HG03039 (cell line): Measurements from ENCODE around the gene DYNLT1.
A peak's percentile ranks its signal among the peaks of the same experiment; 100 is the strongest.
"Not testable (repeated sequence)": the region's sequence is repeated elsewhere in the genome, so short reads cannot be mapped to it uniquely, and the experiment has no call there.

Experiments used
- ATAC-seq: cut with Tn5 transposase; IDR thresholded peaks from one replicate; pipeline ENCODE4 v1.9.1; 2021; ENCODE audit warnings: mild to moderate bottlenecking, moderate library complexity; ENCODE audit not compliant: unreplicated experiment

Gene DYNLT1

DNA sequence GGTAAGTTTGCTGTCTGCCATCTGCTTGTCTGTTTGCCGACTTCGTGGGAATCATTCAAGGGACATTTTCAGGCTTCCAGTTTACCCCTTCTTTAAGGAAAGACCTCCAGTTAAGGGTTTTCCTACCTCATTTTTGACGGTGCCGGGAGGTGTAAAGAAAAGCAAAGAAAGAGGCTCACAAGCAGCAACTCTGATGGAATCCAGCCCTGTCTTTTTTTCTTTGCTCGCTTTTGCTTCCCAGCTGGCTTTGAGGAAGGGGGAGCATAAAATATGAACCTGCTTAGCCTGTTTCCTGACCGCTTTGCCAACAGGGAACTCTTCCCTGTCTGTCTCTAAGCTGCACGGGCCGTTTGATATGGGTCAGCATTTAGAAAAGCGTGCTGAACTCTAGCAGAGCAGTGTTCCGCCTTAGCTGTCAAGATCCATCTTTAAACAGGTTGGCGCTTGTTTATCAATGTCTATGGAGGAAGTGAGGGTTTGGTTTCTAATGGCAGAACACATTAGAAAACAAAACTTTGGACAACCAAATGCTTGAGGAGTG is 19.2 kb upstream of the DYNLT1 start:
- ATAC-seq, result no peak

DNA sequence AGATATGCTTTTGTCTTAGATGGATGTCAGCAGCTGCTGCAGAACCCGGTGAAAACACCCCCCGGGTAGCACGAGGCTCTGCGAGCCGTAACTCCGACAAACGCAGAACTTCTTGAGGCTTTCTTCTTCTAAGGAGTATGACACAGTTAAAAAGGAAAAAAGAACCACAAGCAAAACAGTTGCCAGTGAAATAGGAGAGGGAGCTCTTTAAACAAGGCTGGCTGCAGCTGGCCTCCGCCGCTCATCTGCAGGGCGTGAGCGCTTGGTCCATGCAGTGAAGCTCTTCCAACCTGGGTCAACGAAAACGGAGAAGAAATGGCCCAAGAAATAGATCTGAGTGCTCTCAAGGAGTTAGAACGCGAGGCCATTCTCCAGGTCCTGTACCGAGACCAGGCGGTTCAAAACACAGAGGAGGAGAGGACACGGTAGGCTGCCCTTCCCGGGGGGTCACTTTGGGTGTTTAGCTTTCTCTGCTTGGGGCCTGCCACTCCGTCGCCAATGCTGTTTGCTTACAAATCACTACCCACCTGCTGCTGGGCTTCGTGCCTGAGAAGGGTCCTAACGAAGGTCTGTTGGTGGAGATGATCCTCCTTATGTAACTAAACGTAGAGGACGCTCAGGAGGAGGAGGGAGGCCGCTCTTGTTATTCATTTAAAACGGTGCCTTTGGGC is 18.5 kb upstream of the DYNLT1 start:
- ATAC-seq, result no peak

DNA sequence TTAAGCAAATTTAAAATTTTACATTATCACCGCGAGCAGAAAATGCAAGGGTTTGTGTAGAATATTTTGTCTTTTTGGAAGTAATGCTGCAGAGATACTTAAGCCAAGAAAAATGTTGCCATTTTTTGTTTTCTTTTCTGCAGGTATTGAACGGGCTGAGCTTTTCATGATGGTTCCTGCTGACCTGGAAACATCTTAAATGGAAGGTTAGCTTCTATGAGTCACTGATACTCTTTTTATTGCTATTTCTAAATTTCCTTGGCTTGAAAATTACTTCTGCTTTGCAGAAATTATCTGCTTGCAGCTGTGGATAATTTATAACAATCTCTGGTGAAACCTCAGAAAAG is 18.0 kb upstream of the DYNLT1 start:
- ATAC-seq, result no peak

DNA sequence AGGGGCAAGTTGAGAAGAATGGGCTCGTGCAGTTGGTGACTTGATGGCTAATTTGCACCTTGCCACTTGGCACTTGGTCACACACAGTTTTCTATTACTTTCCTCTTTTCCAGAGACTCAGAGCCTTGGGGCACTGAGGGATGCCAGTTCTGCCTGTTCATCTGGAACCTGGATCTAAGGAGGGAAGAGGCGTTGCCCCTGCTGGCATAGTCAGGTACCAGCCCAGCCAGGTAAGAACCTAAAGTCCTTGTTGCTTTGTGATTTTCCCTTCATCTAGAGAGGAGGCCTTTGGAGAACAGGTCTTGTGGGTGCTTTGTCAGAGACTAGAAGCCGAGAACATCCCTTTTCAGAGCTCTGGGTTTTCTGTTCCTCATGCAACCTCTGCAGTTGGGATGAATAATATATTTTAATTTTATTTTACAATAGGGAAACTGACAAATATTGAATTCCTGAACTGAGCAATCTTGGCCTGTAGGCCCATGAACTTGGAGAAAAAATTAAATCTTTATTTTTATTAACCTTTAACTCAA is 16.7 kb upstream of the DYNLT1 start:
- no peak for ATAC-seq

DNA sequence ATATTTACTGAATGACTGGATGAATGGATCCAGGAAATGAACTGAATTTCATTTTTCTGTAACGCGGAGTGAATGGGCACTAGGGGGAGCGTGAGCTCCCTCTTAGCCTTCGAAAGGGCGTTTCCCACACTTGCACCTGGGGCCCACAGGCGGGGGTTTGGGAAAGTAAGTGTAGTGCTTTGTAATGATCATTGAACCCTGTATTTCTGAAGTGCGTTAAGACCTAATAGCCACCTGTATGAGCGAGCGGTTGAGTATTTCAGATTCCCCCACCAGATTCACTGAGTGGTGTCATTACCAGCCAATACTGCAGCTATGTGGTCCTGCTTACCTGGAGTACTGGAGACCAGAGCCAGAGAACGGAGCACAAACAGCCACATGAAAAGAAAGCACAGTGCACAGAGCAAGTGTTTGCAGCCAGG is 15.8 kb upstream of the DYNLT1 start:
- no peak for ATAC-seq

DNA sequence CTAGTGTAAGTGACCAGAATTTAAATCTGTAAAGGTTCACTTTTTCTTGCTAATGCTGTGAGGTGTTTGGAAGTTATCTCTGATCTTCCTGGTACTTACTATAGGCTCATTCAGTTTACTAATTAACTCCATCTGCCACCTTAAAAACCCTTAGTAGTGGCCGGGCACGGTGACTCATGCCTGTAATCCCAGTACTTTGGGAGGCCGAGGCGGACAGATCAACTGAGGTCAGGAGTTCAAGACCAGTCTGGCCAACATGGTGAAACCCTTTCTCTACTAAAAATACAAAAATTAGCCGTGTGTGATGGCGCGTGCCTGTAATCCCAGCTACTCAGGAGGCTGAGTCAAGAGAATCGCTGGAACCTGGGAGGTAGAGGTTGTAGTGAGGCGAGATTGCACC is 12.4 kb upstream of the DYNLT1 start:
- ATAC-seq, result not testable (repeated sequence)

DNA sequence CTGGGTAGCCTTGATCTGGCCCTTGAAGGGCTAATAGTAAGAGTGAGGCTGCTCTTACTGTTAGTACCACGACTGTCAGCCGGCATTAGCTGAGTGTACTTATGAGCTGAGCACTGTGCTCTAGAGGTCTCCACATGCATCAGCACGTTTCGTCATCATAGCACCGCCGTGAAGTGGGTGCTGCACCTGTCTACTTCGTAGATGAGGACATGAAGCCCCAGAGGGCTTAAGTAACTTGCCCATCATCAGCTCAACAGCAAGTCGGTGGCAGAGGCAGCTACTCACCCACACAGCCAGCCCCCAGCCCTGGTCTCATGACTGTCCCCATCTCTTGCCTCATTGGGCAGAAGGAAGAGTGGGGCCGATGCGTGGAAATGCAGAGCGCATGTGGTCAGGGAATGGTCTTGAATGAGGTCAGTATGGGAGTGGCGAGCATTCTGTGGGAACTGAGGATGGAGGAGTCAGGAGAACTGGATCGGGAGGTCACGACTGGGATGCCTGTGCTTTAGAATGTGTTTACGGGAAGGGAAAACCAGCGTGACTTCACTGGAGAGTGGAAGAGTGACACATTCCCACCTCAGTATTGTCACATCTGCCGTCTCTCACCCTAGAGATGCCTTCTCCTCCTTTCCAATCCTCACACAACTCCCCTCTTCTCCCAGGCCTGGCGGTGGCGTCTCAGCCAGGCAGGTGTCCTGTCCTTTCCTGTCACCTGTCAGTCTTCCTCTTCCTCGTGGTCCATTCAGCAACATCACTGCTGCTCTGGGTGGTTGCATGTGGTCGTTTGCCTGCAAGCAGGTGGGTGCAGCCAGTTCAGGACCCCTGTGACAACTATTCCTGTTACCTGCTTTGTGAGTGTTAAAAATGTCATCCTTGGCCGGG is 11.3 kb upstream of the DYNLT1 start:
- ATAC-seq, result no peak

DNA sequence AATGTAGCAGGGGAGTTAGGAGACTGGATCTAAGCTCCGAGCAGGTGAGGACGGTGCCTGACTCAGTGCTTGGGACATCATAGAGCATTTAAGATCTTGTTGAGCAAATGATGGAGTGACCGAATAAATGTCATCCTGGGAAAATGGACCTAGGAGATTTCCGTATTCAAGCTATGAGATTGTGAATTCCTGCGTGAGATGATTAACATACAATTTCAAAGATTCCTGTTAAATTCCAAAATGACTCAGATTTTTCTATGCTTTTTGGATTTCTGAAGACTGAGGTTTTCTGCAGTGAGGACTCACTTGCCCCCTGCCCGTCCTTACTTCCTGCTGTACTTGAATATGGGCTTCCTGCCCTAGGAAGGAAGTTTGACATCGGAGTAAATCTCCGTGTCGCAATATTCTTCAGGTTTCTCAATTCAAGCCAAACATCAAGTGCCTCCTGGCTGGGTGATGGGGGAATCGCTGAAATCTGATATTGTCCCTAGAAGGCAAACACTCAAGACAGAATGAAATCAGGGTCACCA is 10.5 kb upstream of the DYNLT1 start:
- no peak for ATAC-seq

DNA sequence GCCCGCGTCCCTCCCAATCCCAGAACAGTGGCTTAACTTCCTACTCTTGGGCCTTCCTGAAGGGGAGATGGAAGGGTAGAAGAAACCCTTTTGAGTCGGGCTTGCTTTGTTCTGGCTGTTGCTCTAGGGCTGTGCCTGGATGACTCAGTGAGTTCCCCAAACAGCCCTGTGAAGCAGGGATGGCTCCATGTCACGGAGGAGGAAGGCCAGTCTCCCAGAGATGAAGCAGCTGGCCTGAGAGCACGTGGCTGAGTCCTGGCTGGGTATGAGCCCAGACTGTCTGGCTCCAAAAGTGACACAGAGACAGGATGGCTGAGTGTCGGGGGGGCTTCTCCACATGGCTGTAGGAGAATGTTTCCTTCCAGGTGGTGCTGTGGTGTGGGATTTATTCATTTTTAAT is 10.0 kb upstream of the DYNLT1 start:
- ATAC-seq, result no peak

DNA sequence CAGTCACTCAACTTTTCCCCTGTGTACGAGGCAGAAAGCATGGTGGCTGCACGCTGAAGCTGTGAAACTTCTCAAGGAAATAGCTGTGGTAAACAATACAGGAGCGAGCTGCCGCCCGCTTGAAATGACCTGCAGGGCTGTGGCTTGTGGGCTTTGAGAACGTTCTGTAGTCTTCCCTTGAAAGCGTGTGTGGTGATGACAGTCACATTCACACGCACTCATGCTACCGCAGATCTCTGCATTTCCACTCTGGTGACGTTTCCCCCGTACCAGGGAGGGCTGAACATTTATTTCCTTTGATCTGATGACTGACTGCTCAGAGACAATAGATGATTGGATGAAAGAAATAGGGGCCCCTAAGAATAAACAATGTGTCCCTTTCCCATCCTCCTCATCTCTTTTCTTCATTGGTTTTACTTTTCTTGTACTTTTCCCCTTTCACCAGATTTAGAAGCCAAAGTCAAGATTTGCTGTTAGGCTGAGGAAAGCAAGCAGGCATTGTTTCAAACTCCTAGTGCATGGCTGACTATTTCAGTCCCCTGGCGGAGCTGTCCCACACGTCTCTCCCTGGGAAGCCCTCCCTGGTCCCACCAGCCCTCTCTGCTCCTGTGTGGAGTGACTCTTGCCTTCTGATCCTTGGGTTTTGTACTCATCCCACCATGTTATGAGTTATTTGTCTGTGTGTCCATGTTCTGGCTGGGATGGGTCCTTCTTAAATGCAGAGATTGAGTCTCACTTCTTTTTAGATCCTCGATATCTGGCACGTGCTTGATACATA is 9.2 kb upstream of the DYNLT1 start:
- peak; percentile 32 for ATAC-seq

DNA sequence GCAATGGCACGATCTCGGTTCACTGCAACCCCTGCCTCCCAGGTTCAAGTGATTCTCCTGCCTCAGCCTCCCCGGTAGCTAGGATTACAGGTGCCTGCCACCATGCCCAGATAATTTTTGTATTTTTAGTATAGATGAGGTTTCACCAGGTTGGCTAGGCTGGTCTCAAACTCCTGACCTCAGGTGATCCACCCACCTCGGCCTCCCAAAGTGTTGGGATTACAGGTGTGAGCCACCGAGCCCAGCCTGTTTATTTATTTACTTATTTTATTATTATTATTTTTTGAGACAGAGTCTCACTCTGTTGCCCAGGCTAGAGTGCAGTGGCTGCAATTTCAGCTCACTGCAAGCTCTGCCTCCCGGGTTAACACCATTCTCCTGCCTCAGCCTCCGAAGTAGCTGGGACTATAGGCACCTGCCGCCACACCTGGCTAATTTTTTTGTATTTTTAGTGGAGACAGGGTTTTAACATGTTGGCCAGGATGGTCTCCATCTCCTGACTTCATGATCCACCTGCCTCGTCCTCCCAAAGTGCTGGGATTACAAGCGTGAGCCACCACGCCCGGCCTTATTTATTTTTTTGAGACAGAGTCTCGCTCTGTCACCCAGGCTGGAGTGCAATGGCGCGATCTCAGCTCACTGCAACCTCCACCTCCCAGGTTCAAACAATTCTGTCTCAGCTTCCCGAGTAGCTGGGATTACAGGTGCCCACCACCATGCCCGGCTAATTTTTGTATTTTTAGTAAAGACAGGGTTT is 7.6 kb upstream of the DYNLT1 start:
- not testable (repeated sequence) for ATAC-seq

DNA sequence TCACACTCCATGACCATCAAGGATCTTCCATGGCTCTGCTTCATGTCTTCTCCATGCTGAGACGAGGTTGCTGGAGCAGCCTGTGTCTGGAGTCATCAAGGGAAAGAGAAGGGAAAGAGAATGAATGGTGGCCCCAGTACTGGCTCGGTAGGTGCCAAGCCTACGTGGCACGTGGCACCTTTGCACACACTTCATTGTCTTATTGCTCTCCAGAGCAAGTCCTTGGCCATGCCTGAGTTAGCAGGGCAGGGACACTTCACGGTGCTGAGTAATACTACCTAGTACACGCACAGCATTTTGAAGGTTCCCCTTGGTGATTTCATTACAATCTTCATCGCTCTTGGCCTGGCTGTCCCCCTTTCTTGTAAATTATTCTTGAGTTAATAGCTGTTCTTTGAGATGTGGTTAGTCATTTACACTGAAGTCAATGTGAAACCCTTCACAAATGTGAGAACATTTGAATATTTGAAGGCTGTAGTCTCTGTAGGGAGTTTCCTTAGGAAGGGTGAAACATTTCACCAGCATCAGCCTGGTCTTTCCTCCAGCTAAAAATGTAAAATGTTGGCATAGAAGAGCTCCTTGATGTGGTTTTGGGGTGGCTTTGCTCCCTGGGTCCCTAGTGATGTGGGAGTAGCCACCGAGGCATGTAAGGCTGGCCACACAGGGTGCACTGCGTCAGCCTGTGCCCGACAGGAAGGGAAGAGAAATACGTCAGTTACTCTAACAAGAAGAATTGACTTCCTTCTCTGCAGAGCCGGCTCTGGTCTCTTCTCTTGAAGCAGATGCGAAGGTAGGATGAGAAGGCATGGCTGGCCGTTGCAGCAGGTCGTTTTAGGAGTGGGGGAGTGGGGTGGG is 5.0 kb upstream of the DYNLT1 start, which contains the start of gene SYTL3:
TSS of gene SYTL3 (plus strand) at position 766 of the 855 bp plus-strand sequence. CDS start 13,215 bp downstream, outside the sequence.
- ATAC-seq, result peak; percentile 42

DNA sequence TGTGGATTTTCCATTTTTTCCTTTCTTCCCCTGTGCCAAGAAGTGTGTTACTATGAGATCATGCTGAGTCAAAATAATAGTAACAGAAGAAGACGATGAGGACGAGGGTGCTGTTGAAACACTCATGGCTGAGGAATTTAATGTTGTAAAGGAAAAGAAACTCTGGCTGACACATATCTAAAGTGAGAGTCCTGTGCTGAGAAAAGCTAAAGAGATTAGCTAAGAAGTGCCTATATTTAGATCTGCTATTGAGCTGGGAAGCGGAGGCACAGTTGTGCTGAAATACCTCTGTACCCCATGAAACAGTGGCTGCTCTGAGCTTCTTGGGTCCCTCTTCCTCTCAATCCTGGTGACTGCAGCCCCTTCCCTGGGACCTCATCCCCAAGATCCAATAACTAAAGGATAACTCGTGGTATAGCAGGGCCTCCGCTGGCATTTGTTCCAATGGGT is 4.2 kb upstream of the DYNLT1 start:
- peak; percentile 20 for ATAC-seq

DNA sequence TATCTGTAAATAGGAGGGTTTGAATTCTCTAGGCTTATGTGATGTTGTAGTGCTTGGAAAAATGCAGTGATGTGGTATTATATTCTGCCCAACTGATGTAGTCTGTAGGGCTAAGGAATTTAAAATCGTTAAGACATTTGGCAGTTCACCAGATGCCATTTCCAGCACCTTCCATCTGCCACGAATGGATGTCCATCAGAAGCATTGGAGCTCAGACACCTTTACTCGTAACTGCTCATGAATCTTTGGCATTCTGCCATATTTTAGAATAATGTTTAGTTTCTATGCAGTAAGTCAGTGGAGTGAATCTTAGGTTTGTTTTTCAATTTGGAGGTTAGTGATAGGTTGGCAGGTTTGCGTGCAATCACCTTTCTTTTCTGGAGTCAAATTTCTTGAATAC is 3.0 kb upstream of the DYNLT1 start:
- no peak for ATAC-seq

DNA sequence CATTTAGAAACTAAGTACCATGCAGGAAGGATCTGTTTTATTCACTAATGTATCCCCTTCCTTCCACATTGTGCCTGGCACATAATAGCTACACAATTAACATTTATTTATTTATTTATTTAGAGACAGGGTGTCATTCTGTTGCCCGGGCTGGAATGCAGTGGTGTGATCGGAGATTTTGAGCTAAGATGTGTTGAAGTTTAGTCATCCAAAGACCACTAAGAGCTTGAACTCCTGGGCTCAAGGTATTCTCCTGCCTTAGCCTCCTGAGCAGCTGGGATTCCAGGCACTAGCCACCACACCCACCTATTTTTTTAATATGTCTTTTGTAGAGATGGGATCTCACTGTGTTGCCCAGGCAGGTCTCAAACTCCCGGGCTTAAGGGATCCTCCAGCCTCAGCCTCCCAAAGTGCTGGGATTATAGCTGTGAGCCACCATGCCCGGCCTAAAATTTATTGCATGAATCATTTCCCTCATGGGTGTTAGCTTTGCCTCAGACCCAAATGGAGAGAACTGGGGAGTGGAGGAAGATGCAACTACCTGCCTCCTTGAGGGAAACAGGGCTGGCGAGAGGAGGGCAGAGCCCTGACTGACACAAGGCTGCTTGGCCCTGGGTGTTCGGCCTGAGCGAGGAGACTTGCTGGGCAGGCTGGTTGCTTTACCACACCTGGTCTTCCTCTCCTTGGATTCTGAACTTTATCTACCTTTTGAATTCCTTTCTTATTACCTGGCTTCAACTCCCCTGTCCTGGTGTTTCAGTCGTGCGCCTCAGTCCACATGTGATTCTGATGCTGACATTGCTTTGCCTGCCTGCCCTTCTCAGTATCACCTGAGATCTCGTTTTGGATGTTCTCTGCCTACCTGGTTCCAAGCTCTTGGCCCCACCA is 1.7 kb upstream of the DYNLT1 start:
- no peak for ATAC-seq

DNA sequence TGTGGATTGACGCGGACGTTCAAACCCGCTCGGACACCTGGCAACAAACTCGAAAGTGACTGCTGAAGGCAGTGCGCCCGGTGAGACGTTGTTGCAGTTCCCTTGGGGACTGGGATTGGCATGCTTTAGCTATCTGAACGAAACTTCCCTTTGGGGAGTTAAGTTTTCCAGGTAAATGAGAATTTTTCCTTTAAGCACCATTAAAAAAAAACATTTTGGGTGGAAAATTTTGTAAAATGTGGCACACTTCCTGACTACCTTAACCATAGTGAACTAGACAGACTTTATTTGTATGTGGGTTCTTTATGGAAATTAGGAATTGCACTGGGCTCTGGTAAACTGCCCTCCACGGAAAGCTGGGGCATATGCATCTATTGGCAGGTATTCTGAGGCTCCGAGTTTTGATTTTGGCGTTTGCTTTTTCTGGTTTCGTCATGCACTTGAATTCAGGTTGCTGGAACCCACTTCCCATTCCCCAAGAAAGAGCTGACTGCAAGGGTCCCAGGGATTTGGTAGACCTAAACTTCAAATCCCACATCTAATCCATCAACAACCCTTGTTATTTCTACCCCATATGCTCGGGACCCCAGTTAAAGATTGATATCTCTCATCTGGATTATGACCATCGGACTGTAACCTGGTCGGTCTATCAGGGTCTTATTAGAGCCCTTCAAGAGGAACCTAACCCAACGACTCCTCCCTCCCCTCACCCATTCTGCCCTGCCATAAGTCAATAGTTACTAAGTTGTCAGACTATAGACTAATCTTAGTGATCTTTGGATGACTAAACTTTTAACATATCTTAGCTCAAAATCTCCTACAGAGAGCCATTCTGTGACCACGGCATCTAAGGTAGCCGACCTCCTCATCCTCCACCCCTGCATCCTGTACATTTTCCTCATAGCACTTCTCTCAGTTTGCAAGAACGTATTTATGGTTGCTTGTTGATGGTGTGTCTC is 800 bp upstream of the DYNLT1 start:
- ATAC-seq, result no peak

DNA sequence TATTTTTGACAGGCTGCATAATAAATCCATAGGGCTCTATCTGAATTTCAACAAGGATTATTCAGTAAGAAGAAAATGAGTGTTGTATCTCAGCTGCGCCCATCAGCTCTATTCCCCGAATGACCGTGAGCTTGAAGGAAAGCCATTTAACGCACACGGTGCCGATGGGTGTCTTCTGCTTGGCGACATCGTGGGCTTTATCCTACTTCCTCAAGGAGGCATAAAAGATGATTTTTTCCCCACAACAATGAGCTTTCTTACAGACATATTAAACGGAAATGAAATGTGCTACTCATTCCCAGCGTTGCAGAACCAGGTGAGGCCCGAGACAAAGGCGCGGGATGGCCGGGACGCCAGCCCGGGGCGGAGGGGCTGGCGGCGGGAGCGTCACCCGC is 710 bp downstream of the DYNLT1 start:
- ATAC-seq, result no peak
